Activated CD8-positive, alpha-beta memory T cell treated with anti-CD3 and anti-CD28 coated beads, Interleukin-2, amount 50 U/mL, for 4 hours (primary cell): Measurements from ENCODE around the gene FBXO22.
"Not testable (repeated sequence)": the region's sequence is repeated elsewhere in the genome, so short reads cannot be mapped to it uniquely, and the experiment has no call there.

Experiments
- DNase-seq: peaks from one replicate; pipeline ENCODE4 v3.0.0-alpha.2; 2020

The FBXO22 gene

DNA sequence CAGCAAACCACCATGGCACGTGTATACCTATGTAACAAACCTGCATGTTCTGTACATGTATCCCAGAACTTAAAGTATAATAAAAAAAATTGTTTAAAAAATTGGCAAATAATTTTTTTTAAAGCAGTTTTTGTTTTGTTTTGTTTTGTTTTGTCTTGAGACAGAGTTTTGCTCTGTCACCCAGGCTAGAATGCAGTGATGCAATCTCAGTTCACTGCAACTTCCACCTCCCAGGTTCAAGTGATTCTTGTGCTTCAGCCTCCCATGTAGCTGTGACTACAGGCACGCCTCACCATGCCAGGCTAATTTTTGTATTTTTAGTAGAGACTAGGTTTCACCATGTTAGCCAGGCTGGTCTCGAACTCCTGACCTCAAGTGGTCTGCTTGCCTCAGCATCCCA, 81.0 kb downstream of the FBXO22 start:
- DNase-seq = not testable (repeated sequence)

DNA sequence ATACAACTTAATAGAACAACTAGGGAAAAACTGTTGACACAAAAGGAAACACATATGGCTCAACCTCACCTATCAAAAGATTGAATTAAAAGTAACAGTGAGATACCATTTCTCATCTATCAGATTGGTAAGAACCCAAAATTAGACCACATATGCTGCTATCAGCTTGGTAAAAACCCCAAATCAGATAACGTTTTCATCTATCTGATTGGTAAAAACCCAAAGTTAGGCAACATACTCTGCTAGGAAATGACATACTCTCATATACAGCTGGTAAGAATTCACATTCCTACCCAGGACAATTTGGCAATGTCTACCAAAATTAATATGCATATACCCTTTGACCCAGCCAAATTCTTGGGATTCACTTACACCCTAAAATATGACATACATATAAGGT, 82.3 kb downstream of the FBXO22 start:
- DNase-seq = no peak

DNA sequence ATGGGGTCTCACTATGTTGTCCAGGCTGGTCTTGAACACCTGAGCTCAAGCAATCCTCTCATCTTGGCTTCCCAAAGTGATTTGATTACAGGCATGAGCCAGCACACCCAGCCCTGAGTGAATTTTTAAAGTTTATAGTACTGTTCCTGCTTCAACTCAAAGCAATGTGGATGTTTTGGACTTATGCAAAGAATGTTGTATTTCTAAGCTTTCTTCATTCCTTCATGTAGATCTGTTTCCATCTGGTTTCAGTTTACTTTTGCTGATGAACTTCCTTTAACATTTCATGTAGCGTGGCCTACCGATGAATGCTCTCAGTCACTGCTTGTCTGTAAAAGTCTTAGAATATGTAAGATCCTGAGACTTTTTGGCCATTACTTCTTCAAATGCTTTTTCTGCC, 85.4 kb downstream of the FBXO22 start:
- no peak for DNase-seq

DNA sequence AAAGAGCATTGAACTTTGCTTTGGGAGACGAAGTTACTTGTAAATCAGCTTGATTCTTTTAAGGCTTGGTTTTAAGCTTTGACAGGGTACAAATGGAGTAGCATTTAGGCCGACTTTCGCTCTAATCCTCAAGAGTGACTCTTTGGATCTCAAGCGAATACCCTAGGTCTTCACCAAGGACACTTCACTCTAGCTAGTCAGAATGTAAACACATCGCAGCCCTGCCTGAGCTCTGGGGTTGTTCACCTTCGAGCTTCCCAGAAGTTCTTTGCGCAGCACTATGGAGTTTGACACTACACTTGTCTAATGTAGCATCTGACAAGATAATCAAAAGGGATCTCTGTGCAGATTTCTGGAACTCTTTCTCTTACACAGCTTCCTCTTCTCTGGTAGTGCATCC, 86.2 kb downstream of the FBXO22 start:
- no peak for DNase-seq
